CD4-positive, alpha-beta T cell treated with Interleukin-2 at 100 ng/mL for 4 hours (primary cell): ENCODE results near the gene POU2AF3.

Experiments used
- DNase-seq: peaks from one replicate; pipeline ENCODE4 v3.0.0-alpha.2; 2020; ENCODE audit warnings: low spot score

Gene POU2AF3

DNA sequence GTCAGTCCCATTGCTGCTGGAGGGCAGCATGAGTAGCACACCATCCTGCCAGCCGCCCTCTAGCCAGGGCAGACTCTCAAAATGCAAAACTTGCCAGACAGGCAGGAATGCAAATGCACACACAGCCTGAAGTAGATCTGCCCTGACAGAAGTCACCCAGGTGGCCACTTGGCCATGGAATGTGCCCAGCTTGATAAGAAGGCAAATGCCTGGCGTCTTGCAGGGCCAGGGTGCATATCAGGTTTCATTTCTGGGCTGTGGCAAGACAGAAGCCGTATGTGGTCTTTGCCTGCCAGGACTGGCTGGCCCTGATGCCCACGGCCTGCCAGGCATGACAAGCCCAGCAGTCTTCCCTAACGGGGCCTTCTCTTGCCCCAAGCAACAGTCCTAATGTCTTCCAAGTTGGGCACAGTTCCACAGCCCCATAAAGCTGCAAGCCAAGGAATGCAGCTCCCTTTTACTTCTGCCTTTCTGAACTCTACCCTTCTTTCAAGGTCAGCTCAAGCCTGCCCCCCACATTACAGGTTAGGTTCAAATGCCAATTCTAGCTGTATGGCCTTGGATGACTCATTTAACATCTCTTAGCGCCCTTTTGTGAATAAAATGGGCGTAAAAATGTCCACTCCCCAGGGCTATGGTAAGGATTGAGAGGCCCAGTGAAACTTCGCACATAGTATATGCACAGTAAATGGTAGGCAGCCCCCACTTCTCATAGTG lies 29.7 kb downstream of the POU2AF3 start:
- no peak for DNase-seq

DNA sequence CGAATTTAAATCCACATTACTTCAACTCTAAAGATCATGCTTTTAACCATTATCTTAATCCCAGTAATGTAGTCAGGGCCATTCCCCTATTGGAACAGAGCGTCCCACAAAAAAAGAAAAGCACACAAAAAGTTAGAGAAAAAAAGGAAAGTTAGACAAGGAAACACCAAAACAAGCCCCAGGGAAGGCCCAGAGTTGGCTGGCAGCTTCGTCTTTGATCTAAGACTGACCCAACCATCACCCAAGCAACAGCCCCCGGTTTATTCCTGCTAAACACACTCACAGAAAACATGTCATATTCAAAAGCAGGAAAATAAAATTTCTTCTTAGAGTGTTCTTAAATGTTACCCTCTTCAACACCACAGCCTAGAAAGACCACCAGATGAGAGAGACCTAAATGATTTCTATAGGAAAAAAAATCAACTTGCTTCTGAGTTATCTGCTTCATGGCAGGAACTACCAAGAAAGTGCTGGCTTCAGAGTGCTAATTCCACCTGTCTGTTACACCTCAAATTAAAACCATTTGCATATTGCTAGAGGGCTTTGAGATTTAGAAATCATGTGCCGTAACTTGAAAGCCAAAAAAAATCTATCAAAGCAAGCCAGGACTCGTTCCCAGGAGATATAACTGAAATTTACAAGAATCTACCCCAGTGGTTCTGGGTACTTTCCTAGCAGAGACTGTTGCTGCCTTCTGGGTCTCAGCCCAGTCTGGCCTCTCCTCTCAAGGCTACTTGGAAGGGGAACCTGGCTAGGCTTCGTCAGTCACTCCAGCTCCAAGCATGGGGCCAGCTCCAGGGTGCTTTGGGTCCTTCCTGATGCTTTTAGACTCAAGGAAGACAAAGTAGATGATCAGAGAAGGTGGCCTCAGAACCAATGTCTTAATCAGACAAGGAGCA lies 31.2 kb downstream of the POU2AF3 start:
- no peak for DNase-seq

DNA sequence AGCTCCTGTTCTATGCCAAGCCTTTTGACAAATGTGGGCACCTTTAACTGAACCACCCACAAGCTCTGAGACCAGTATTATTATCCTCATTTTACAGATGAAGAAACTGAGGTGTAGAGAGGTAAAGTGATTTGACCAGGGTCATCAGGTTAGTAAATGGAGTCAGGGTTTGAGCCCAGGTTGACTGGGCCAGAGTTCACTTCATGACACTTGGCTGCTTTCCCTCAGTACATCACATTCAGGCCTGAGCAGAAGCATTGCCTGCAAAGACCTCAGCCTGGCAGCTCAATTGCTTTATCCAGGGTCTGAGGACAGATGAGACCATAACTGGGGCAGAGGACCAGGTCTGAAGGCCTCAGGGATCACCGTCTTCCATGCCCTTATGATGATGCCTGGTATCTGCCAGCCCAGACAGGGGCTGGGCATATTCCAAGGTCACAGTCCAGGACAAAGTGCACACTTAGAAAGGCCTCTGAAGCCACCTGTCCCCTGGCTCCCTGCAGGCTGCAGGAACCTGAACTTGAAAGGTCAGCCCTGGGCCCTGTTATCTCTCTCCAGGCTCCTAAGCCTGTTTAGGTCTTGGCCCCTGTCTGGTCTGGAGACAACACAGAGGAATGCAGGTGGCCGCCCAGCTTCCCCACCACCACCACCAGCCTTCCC lies 32.0 kb downstream of the POU2AF3 start:
- DNase-seq: no peak

GRCh38 chr11:111331711-111332479 lies 33.5 kb downstream of the POU2AF3 start:
- DNase-seq: no peak

DNA sequence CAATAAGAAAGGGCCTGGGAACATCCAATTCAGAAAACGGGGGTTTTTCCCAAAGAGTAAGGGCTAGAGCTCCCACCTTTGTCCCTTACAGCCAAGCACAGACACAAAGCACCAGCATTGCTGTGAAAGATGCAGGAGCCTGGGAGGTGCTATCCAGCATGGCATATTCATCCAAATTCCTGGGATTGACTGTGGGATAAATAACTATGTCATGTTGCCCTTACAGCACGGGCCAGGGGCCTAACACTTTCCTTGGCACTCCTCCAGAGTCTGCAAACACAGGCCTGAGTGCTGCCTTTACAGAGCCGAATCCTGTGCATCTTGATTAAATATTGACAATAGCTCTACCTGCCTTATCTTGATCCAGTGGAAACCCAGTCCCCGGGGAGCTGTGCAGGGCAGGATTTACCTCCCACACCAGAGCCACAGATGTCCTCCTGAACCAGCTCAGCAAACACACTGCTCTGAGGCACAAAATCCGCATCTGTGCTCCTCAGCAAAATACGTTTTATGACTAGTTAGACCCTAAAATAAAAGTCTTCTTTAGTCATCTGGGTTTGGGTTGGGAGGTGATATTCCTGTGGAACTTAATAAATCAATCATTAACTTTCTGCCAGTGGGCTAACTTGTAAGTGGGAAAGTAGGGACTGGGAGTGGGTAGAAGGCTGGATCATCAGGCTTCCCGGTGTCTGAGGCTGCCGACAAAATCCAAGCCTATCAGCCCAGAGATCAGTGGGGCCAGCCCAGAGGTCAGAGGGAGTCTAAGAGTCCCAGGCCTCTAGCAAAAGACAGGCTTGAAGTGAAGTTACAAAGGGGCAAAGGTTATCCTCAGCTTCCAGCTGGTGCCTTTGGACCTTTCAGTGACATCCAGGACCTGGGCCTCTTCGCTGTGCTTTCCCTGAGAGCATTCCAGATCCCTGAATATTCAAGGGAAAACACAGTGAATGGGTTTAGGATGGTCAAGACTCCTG lies 36.5 kb downstream of the POU2AF3 start:
- DNase-seq: no peak

GRCh38 chr11:111335549-111335948 lies 37.2 kb downstream of the POU2AF3 start:
- DNase-seq: no peak

DNA sequence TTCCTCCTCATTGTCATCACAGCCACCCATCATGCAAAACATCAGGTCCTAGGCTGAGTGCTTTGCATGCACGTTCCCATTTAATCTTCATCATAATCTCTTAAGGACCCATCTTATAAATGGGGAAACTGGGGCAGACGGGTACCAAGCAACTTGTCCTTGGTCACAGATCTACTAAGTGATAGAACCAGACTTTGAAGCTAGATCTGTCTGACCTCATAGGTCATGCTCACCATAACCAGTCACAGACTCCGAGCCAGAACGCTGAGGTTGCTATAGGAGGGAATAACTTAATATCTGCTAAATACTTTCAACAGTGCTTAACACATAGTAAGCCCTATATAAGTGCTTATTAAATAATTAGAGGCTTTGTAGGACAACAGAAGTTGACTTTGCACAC lies 37.7 kb downstream of the POU2AF3 start:
- DNase-seq: no peak

DNA sequence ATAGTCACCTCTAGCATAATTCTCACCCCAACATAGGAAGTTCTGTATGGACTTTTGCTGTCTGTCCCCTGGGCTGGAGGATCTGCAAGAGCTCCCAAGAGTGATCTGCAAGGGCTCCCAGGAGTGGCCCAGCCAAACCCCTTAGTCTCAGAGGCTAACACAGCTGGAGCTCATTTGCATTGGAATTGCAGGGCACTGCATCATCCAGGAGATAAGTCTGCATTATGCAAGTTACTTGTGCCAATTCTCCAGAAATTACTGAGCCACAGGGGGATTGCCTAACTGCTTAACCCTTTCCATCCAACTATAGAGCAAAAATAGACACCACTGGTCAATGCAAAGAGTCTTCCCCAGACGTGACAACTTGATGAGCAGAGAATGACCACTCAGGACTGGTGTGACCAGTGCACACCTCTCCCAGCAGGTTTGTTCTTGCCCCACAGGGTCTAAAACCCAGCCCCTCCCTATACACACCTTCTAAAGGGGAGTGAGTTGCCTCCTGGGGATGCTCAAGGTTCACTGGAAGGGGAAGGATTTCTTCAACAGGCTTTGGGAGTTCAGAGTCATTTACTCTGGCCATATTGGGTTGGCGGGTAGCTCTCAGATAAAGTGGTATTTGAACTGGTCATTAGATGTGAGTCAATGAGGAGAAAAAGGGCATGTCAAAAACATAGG lies 38.4 kb downstream of the POU2AF3 start:
- no peak for DNase-seq

DNA sequence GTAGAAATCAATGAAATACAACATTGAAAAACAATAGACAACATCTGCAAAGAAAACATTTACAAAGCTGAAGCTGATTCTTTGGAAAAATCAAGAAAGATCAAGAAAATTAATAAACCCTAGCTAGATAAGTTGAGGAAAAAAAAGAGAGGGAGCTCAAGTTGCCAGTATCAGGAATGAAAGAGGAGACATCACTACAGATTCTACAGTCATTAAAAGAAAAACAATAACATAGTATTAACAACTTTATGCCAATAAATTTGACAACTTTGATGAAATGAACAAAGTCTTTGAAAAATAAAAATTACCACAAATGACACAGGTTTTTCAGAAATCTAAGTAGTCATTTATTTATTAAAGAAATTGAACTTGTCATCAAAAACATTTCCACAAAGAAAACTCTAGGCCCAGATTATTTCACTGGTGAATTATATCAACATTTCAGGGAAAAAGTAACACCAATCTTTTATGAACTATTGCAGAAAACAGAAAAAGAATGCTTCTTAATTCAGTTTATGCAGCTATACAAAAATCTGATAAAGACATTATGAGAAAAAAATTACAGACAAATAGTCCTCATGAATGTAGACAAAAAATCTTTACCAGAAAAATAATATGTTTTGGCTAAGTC lies 41.5 kb downstream of the POU2AF3 start:
- no peak for DNase-seq

DNA sequence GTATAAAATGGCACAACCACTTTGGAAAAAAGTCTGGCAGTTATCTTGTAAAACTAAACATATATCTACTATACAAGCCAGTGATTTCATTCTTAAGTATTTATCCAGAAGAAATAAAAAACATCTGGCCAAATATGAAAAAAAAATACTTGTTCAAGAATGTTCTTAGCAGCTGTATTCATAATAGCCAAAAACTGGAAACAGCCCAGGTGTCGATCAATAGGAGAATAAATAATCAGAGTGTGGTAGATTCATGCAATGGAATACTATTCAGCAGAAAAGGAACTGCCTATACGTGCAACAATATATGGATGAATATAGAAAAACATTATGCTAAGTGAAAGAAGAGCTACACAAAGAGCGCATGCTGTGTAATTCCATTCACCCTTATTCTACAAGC lies 44.0 kb downstream of the POU2AF3 start:
- DNase-seq: no peak

GRCh38 chr11:111344032-111344431 lies 45.7 kb downstream of the POU2AF3 start:
- DNase-seq: no peak

DNA sequence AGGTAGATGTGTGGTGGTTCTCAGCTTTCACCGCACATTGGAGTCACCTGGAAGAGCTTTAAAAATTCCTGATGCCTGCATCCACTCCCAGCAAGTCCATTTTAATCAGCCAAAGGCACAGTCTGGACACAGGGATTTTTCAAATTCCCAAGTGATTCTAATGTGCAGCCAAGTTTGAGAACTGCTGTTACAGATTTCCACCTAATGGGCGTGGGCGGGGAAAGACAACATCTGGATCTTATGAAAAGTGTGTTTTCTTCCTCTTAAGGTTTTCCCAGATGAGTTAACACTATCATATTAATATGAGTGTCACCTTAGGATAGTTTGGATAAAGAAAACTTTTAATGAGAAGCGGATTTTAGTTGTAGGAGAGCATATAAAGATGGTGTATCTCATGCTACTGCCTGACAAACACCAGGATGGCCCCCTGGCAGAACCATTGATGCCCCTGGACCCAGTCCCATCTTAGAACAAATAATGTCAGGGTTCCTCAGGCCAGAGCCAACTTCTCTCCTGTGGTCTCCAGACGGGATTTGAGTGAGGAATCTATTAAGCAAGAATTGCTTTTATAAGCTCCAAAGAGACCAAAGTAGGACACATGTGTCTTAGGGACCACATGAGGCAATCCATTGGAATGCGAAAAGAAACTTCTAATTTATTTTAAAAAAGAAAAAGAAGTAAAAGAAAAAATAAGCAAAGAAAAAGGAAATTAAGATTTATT lies 48.8 kb downstream of the POU2AF3 start:
- no peak for DNase-seq

- no peak for DNase-seq
These were observed 49.4 kb downstream of the POU2AF3 start for GRCh38 chr11:111347723-111348115.

DNA sequence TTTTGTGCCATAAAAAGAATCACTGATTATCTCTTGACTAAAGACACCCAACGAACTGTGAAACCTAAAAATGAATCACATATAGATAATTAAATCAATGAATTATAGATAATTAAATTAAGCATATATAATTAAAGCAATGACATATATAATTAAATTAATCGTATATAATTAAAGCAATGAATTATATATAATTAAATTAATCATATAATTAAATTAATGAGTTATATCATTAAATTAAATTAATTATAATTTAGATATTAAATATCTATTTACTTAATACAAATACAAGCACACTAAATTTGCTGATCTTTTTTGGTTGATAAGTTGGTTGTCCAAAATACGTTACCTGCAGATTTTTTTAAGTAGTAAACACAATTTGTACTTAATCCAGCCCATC lies 49.8 kb downstream of the POU2AF3 start:
- DNase-seq: no peak

DNA sequence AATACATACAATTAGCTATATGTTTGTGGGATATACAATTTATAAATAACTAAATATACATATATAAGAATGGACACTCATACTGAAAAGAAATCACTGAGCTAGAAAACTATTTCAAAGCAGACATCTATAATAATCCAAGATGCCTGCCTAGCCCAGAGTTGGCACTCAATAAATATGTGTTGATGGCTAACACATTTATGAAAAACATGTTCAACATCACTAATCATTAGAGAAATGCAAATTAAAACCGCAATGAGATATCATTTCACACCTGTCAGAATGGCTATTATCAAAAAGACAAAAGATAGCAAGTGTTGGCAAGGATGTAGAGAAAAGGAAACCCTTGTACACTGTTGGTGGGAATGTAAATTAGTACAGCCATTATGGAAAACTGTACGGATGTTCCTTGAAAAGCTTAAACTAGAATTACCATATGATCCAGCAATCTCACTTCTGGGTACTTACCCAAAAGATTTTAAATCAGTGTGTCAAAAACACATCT lies 50.9 kb downstream of the POU2AF3 start:
- no peak for DNase-seq

- no peak for DNase-seq
These were observed 52.5 kb downstream of the POU2AF3 start for GRCh38 chr11:111350811-111351210.

DNA sequence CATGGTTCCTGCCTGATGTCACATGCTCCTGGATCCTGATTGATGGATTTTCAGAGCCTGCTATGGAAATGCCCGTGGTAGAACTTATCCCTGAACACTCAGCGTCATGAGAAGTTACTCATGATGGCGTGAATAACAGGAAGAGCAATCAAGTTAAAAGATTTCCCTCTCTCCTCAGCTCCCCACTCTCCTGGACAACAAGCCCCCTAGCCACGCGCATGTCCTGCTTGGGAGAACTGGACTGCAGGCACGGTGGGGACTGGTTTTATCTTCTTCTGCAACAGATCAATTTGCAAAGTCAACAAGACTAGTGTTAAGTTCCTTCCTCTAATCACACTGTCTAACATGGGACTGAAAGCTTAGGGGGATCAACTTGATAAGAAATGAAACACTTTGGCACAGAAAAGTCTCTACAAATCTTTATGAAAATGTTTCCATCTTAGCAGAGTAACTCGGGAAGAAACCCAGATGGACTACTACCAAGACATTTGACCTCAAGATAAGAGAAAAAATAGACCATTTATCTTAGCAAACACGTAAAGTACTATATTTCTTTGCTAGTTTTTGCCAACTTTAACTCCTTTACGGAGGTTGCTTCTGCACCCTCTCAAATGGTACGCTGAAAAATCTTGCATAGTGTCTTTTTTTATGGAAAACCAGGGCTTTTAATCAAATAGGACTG lies 53.2 kb downstream of the POU2AF3 start:
- DNase-seq: no peak

DNA sequence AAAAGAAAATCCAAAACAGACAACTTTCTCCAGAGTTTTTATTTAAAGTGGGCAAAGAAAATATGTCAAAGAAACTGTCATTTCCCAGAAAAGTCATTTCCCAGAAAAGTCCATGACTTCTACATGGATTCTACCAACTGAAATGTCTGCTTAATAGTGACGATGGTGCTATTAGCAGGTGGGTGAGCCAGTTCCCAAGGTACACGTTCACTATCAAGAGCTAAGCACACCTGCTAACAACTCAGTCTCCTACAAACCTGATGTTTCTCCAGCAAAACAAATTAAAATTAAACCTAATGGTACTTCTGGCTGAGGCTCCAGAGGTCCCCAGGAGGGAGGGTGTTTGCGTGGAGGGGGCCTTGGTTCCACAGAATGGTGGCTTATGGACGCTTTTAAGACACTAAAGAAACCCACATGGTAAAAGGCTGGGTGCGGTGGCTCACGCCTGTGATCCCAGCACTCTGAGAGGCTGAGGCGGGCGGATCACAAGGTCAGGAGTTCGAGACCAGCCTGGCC lies 53.9 kb downstream of the POU2AF3 start:
- no peak for DNase-seq
